Activated CD4-positive, alpha-beta memory T cell treated with anti-CD3 and anti-CD28 coated beads for 36 hours (primary cell): ENCODE measurements around the gene ACYP2. TPM values are rescaled to one million over a fixed set of nuclear protein-coding genes. Genes with fewer than 3 reads are reported as not detected.
"Not testable (repeated sequence)": the region's sequence is repeated elsewhere in the genome, so short reads cannot be mapped to it uniquely, and the experiment has no call there.

Source experiments
- CTCF ChIA-PET: fragments of 350-600 bp; sonication (Branson Sonifier 250); formaldehyde crosslinking; loops from one replicate; lab custom pipeline; 2021; ENCODE audit warnings: antibody characterized with exemption, inconsistent platforms; lab: Charles Lee
- POLR2A ChIA-PET: fragments of 350-600 bp; sonication (Branson Sonifier 250); formaldehyde crosslinking; loops from one replicate; lab custom pipeline; 2021; ENCODE audit warnings: antibody characterized with exemption; lab: Charles Lee
- DNase-seq: peaks from one replicate; pipeline ENCODE4 v3.0.0-alpha.2; 2020
- H3K27ac Mint-ChIP-seq: one replicate; pipeline ENCODE4 v1.8.0; 2021; ENCODE audit warnings: mixed read lengths
- H3K27me3 Mint-ChIP-seq: one replicate; pipeline ENCODE4 v1.8.0; 2021; ENCODE audit warnings: mixed read lengths
- H3K36me3 Mint-ChIP-seq: one replicate; pipeline ENCODE4 v1.8.0; 2021; ENCODE audit warnings: mixed read lengths
- H3K4me1 Mint-ChIP-seq: one replicate; pipeline ENCODE4 v1.8.0; 2021; ENCODE audit warnings: low read depth, mixed read lengths
- H3K4me3 Mint-ChIP-seq: one replicate; pipeline ENCODE4 v1.8.0; 2021; ENCODE audit warnings: mild to moderate bottlenecking, mixed read lengths
- H3K9me3 Mint-ChIP-seq: one replicate; pipeline ENCODE4 v1.8.0; 2021; ENCODE audit warnings: mixed read lengths
- intact Hi-C: fragments of 100-400 bp; cut with micrococcal nuclease; formaldehyde crosslinking; loops from one replicate; pipeline ENCODE4 v1.15.1; 2023
- total RNA-seq, 2 experiments: library from RNA; stranded (reverse); gene quantifications; one replicate each; pipeline ENCODE4 v1.2.3, GENCODE V29; 2021

Gene ACYP2
- total RNA-seq, 2 experiments from 2014 or later: 5.6 to 6.4 TPM

DNA sequence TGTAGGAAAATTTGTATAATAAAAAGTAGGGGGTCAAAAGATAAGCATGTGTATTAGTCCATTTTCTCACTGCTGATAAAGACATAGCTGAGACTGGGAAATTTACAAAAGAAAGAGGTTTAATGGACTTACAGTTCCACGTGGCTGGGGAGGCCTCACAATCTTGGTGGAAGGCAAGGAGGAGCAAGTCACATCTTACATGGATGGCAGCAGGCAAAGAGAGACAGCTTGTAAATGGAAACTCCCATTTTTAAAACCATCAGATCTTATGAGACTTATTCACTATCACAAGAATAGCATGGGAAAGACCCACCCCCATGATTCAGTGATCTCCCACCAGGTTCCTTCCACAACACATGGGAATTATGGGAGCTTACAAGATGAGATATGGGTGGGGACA is 149.7 kb downstream of the ACYP2 start:
- H3K4me3 Mint-ChIP-seq, H3K27ac Mint-ChIP-seq, DNase-seq, H3K4me1 Mint-ChIP-seq, intact Hi-C loops, H3K27me3 Mint-ChIP-seq, CTCF ChIA-PET, H3K9me3 Mint-ChIP-seq, H3K36me3 Mint-ChIP-seq, POLR2A ChIA-PET: not testable (repeated sequence)

DNA sequence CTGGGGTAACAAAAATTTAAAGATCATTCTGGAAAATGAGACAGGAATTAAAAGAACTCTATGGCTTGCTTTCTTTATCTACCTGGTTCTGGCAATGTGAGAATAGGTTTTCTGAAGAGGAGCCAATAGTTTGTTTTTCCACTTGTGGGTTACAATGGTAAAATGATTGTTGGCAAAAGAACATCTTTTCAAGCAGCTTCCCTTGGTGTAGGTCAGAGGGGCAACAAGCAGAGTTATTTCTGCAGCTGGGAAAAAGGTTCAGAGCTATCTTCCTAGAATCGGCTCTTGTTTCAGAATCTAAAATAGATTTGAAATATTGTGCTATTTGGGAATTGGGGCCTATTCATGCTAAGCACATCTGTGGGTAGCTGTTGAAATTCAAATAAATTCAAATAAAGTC is 152.2 kb downstream of the ACYP2 start:
- CTCF ChIA-PET: no interaction called here
- no peak overlapping the region for H3K27ac Mint-ChIP-seq

DNA sequence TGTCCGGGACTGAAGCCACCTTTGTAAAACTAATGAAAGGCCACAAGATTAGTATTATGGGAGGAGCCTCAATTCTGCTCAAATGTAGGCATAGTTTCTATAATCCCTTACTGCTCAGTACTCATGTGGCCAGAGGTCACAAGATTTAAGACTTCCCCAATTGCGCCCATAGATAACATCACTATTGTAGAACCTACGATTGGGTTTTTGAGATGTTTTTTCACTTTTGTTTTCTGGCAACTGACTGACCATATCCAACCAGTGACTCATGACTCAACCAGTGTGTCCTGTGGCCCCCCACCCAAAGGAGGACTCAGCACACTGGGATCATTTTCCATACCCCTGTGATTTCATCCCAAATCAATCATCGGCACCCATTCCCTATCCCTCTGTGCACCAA is 155.8 kb downstream of the ACYP2 start:
- Mint-ChIP-seq H3K27me3 (no peaks in the 10 kb centered on the region), H3K4me3 (no peak overlapping the region), H3K36me3 (peaks cover 4% of the 10 kb centered on the region), H3K9me3 (no peaks in the 10 kb centered on the region), H3K4me1 (peaks cover 7% of the 10 kb centered on the region), H3K27ac (no peak overlapping the region)
- ChIA-PET POLR2A (no interaction called here), CTCF (no interaction called here)
- DNase-seq: no peak
- intact Hi-C loops: no loop called here

More for the DNA sequence above, 152.2 kb downstream of the ACYP2 start:
- DNase-seq: no peak
- Mint-ChIP-seq H3K27me3 (no peaks in the 10 kb centered on the region), H3K9me3 (peaks cover 5% of the 10 kb centered on the region), H3K36me3 (peaks cover 4% of the 10 kb centered on the region), H3K4me1 (peaks cover 7% of the 10 kb centered on the region), H3K4me3 (no peak overlapping the region)
- intact Hi-C loops: no loop called here
- POLR2A ChIA-PET: no interaction called here

DNA sequence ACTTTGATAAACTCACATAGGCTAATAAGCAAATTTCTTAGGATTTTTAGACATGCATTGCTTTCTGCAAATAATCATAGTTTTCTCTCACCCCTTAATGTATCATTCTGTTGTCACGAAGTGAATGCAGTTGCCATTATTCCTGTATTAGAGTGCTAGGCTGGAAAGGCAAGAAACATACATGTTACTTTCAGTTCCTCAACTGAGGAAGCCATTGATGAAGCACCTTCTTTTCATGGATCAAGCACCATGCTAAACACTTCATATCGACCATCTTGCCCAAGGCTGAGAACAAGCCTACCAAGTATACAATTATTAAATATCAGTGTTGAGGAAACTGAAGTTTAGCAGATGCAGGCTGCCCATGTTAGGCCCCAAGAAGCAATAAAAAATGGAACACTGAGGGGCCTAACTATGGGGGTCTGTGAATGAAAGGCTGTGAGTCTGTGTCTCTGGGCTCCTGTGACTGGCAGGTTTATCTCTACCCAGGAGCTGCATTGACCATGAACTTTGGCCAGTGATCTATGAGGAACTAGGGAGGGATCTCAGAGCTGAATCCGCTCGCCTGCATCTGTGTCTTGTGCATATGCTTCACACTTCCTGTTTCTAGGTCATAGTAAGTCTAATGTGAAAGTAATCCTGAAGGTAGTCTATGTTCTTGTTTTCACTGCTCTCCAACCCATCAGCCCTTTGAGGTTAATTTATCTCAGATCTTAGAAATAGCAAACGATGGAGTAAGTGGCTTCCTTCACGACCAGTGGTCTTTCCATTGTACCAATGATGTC is 156.6 kb downstream of the ACYP2 start:
- H3K9me3 Mint-ChIP-seq: no peaks in the 10 kb centered on the region
- H3K4me3 Mint-ChIP-seq: no peak overlapping the region
- H3K36me3 Mint-ChIP-seq: peaks cover 4% of the 10 kb centered on the region
- peaks cover 7% of the 10 kb centered on the region for H3K4me1 Mint-ChIP-seq
- intact Hi-C loops: no loop called here
- POLR2A ChIA-PET: no interaction called here
- DNase-seq: no peak
- CTCF ChIA-PET: no interaction called here
- no peaks in the 10 kb centered on the region for H3K27me3 Mint-ChIP-seq
- H3K27ac Mint-ChIP-seq: no peak overlapping the region

DNA sequence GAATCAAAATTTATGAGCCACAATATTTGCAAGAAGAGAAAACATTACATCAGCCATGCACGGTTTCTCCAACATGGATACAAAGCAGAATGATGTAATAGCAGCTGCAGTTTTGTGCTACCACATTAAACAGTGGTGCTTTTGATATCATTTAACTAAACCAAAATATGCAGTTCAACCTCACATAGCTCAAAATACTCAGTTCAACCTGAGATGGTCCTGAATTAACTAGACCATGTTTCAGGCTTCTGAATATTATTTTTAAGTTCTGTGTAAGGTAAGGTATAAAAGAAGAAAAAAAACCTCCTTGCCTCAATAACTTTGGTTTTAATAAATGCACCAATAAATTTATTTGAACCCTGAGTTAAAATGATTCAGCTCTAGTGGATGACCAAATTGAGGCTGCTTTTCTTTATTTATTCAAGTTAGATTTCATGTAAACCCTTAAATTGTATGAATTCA is 159.4 kb downstream of the ACYP2 start:
- Mint-ChIP-seq H3K4me3 (no peak overlapping the region), H3K9me3 (no peaks in the 10 kb centered on the region), H3K27ac (no peak overlapping the region), H3K36me3 (peaks cover 4% of the 10 kb centered on the region), H3K27me3 (no peaks in the 10 kb centered on the region), H3K4me1 (peaks cover 7% of the 10 kb centered on the region)
- intact Hi-C loops: no loop called here
- ChIA-PET POLR2A (no interaction called here), CTCF (no interaction called here)
- no peak for DNase-seq

DNA sequence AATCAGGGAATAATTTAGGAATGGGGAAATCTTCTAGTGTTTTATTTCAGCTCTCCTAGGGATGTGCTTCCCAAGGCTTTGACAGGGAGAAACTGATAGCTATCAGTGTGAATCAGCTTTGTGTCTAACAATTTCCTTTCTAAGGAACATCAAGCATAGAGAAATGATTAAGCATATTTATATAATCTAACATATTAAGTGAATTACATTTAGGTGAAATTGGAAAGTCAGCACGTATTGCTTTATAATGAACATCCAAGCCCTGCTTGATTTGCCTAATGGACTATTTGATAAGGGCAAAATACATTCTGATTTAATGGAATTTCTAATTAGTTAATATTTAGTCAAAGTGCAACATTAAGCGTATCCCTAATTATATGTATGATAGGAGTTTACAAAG is 160.1 kb downstream of the ACYP2 start:
- DNase-seq: no peak
- Mint-ChIP-seq H3K4me3 (no peak overlapping the region), H3K27ac (no peak overlapping the region), H3K27me3 (no peaks in the 10 kb centered on the region), H3K36me3 (peaks cover 4% of the 10 kb centered on the region), H3K4me1 (peaks cover 7% of the 10 kb centered on the region), H3K9me3 (no peaks in the 10 kb centered on the region)
- intact Hi-C loops: no loop called here
- POLR2A ChIA-PET: no interaction called here
- CTCF ChIA-PET: no interaction called here

DNA sequence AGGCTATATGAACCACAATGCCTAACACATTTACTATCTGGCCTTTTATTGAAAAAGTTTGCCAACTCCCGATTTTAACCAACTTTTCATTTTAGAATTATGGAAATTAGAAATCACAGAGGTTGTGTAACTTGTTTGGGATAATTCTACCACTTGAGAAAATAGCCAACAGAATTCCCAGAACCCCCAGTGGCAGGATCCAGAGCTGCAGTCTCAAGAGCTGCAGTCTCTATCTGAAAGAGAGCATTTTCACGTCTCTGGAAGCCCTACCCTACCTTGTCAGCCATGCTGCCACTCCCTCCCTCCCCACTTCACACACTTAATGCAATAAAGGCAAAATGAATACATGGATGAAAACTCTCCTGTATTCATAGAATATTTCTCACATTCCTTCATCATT is 164.0 kb downstream of the ACYP2 start:
- peaks cover 4% of the 10 kb centered on the region for H3K4me1 Mint-ChIP-seq
- no peak overlapping the region for H3K4me3 Mint-ChIP-seq
- H3K27me3 Mint-ChIP-seq: no peaks in the 10 kb centered on the region
- no peak for DNase-seq
- intact Hi-C loops: no loop called here
- CTCF ChIA-PET: no interaction called here
- H3K36me3 Mint-ChIP-seq: no peaks in the 10 kb centered on the region
- POLR2A ChIA-PET: no interaction called here
- no peaks in the 10 kb centered on the region for H3K9me3 Mint-ChIP-seq
- no peak overlapping the region for H3K27ac Mint-ChIP-seq

DNA sequence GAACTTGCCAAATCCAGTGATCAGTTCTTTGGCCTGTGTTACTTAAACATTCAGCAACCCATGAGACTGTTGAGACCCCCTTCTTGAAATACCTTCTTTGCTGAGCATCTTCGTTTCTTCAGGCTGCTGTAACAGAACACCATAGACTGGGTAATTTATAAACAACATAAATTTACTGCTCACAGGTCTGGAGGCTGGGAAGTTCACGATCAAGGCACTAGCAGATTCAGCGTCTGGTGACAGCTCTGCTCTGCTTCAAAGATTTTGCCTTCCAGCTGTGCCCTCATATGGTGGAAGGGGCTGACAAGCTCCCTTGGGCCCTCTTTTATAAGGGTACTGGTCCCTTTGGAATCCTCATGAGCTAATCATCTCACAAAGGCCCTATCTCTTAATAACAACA is 169.4 kb downstream of the ACYP2 start:
- H3K27ac Mint-ChIP-seq: no peak overlapping the region
- ChIA-PET CTCF (interaction anchor here (0.6 kb wide), 2 partner anchors 32 to 1157 kb away, joined by 3 read pairs; no protein-coding TSS in a partner anchor), POLR2A (no interaction called here)
- H3K4me1 Mint-ChIP-seq: peaks cover 4% of the 10 kb centered on the region
- DNase-seq: no peak
- no peaks in the 10 kb centered on the region for H3K9me3 Mint-ChIP-seq
- no peaks in the 10 kb centered on the region for H3K36me3 Mint-ChIP-seq
- H3K4me3 Mint-ChIP-seq: no peak overlapping the region
- intact Hi-C loops: no loop called here
- H3K27me3 Mint-ChIP-seq: no peaks in the 10 kb centered on the region

DNA sequence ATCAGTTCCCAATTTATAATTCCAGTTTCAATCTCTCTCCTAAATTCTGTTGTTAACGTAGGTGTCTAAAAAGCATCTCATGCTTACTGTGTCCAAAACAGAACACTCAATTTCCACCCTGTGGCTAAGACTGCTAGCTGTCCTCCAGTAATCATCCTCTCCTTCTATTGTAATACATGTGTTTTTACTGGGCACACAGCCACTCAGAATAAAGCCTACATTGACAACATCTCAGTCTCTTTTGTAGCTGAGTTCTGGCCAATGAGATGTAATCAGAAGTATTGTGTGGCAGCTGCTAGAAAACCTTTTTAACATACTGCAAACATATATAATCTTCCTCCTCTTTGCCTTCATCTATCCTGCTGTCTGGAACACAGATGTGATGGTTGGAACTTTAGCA is 170.0 kb downstream of the ACYP2 start:
- POLR2A ChIA-PET: no interaction called here
- Mint-ChIP-seq H3K36me3 (no peaks in the 10 kb centered on the region), H3K4me1 (peaks cover 4% of the 10 kb centered on the region), H3K4me3 (no peak overlapping the region), H3K9me3 (no peaks in the 10 kb centered on the region), H3K27ac (no peak overlapping the region), H3K27me3 (no peaks in the 10 kb centered on the region)
- DNase-seq: no peak
- CTCF ChIA-PET: interaction anchor here (0.6 kb wide), 2 partner anchors 33 to 1156 kb away, joined by 3 read pairs; no protein-coding TSS in a partner anchor
- intact Hi-C loops: no loop called here

DNA sequence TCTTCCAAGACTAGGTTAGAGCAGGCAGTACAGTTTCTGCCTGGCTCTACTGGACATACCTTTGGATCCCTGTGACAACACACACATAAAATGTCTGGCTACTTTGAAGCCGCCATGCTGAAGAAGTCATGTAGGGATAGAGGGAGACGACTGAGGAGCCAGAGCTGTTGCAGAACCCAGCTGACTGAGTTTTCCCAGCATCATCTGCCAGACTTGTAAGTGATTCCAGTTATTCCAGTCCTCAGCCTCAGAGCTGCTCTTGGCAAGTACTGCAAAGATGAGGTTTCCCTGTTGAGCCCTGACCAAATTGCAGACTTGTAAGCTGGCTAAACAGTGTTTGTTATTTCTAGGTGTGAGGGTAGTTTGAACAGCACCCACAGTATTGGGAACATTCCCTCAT is 172.1 kb downstream of the ACYP2 start:
- Mint-ChIP-seq H3K9me3 (no peaks in the 10 kb centered on the region), H3K27me3 (no peaks in the 10 kb centered on the region), H3K4me3 (no peak overlapping the region), H3K4me1 (no peaks in the 10 kb centered on the region), H3K27ac (no peak overlapping the region), H3K36me3 (no peaks in the 10 kb centered on the region)
- ChIA-PET CTCF (no interaction called here), POLR2A (no interaction called here)
- intact Hi-C loops: no loop called here
- DNase-seq: no peak

DNA sequence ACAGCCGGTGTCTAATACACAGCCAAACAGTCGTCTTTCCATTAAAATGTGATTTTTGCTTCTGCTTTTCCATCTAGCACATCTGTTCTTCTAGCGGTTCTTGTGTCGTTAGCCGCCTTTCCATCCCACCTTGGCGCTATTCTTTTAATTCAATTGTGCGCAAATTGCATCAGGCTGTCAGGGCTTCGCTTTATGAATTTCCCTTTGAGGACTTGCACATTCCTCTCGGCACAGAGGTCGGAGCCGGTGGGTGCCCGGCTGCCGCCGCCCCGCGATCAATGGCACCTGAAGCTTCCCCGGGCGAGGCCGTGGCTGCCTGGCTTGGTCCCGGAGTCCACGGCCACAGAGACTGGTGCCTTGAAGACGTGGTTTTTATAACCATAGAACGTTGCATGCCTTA is 174.5 kb downstream of the ACYP2 start:
- Mint-ChIP-seq H3K36me3 (no peaks in the 10 kb centered on the region), H3K27me3 (no peaks in the 10 kb centered on the region), H3K4me3 (no peak overlapping the region), H3K9me3 (no peaks in the 10 kb centered on the region), H3K4me1 (no peaks in the 10 kb centered on the region), H3K27ac (no peak overlapping the region)
- ChIA-PET CTCF (no interaction called here), POLR2A (no interaction called here)
- intact Hi-C loops: no loop called here
- no peak for DNase-seq

DNA sequence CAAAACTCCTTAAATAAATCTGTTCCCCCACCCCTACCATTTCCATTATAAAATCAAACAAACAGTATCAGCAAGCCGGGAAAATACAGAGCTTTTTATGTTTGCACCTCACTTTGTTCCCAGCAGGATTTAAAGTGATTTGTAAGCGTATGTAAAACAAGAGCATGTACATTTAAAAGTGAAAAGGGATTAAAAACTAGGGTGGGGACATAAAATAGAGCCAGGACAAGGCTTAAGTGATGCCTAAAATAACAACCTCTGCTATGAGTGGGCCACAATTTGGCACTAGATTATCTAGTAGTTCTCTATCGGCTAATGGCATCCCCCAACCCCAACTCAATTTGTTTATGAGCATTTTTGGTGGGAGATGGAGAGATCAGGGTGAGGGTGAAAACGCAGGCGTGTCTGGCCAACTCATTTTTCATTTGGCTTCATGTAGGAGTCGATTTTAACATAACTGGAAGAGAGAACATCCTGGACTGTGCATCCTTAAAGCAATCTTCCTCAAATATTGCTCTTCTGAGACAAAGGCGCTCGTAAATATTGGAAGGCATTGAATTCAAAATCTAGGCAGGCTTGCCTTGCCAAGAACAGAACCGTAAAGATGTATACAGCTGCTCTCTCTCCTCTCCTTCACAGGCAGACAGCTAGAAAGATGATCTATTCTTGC is 175.1 kb downstream of the ACYP2 start:
- Mint-ChIP-seq H3K36me3 (no peaks in the 10 kb centered on the region), H3K9me3 (no peaks in the 10 kb centered on the region), H3K4me1 (no peaks in the 10 kb centered on the region), H3K4me3 (no peak overlapping the region), H3K27ac (no peak overlapping the region), H3K27me3 (no peaks in the 10 kb centered on the region)
- CTCF ChIA-PET: no interaction called here
- DNase-seq: no peak
- intact Hi-C loops: no loop called here
- POLR2A ChIA-PET: no interaction called here
